ENCODE data around the gene ZNF652.

GRCh38 chr17:49403514-49404289, 41.7 kb upstream of the ZNF652 start:
- TF ChIP-seq EZH2 (IDR thresholded peaks at IDR 0.05; ENCODE audit: insufficient read depth, low read length) (no peak), CTCF (IDR thresholded peaks at IDR 0.05; ENCODE audit: insufficient read depth, low read depth, low read length) (no peak)

Data from astrocyte (in vitro differentiated cells and primary cell).